ENCODE data around the gene EIF3I.

EIF3I gene

GRCh38 chr1:32198237-32199042, 23.8 kb upstream of the EIF3I start:
- DNase-seq (ENCODE audit: low read depth in 2 of 3, low spot score in 2 of 3) = no peak

GRCh38 chr1:32199043-32199716, 23.0 kb upstream of the EIF3I start:
- DNase-seq (ENCODE audit: low read depth in 2 of 3, low spot score in 2 of 3) = no peak

GRCh38 chr1:32199717-32200072, 22.5 kb upstream of the EIF3I start:
- DNase-seq (ENCODE audit: low read depth in 2 of 3, low spot score in 2 of 3) = no peak

- peak; percentile 40 to 50 (median 42) for DNase-seq (ENCODE audit: low read depth in 2 of 3, low spot score in 2 of 3)
Observed at GRCh38 chr1:32200226-32201010, 21.8 kb upstream of the EIF3I start, which contains the start of gene CCDC28B. CCDC28B (plus strand) TSS chr1:32200595; CDS start chr1:32201936, 1,341 bp downstream.

GRCh38 chr1:32201011-32201855, 21.0 kb upstream of the EIF3I start:
- peak; percentile 61 to 71 (median 63) for DNase-seq (ENCODE audit: low read depth in 2 of 3, low spot score in 2 of 3)

GRCh38 chr1:32204943-32205361, 17.3 kb upstream of the EIF3I start:
- DNase-seq (ENCODE audit: low read depth in 2 of 3, low spot score in 2 of 3) = no peak

- peak; percentile 76 to 78 (median 77) for DNase-seq (ENCODE audit: low read depth in 2 of 3, low spot score in 2 of 3)
Observed at GRCh38 chr1:32205401-32206370, 16.5 kb upstream of the EIF3I start, which contains the start of gene IQCC. IQCC (plus strand) TSS chr1:32205671; CDS start chr1:32205682, 11 bp downstream.

GRCh38 chr1:32208469-32208868, 13.7 kb upstream of the EIF3I start:
- DNase-seq (ENCODE audit: low read depth in 2 of 3, low spot score in 2 of 3) = no peak

GRCh38 chr1:32208891-32209328, 13.3 kb upstream of the EIF3I start, which contains the start of gene DCDC2B:
DCDC2B (plus strand) TSS chr1:32209089; CDS start chr1:32209094, 5 bp downstream.
- no peak for DNase-seq (ENCODE audit: low read depth in 2 of 3, low spot score in 2 of 3)

- DNase-seq (ENCODE audit: low read depth in 2 of 3, low spot score in 2 of 3) = no peak
Observed at GRCh38 chr1:32215629-32216480, 6.4 kb upstream of the EIF3I start.

- no peak for DNase-seq (ENCODE audit: low read depth in 2 of 3, low spot score in 2 of 3)
Observed at GRCh38 chr1:32216566-32216965, 5.6 kb upstream of the EIF3I start.

- DNase-seq (ENCODE audit: low read depth in 2 of 3, low spot score in 2 of 3) = no peak
Observed at GRCh38 chr1:32219022-32219421, 3.2 kb upstream of the EIF3I start.

GRCh38 chr1:32220746-32221580, 1.2 kb upstream of the EIF3I start:
- DNase-seq (ENCODE audit: low read depth in 2 of 3, low spot score in 2 of 3) = no peak

- no peak for DNase-seq (ENCODE audit: low read depth in 2 of 3, low spot score in 2 of 3)
Observed at GRCh38 chr1:32221581-32221979, 627 bp upstream of the EIF3I start.

GRCh38 chr1:32223683-32224082, 1.5 kb downstream of the EIF3I start:
- no peak for DNase-seq (ENCODE audit: low read depth in 2 of 3, low spot score in 2 of 3)

GRCh38 chr1:32224285-32224684, 2.1 kb downstream of the EIF3I start:
- no peak for DNase-seq (ENCODE audit: low read depth in 2 of 3, low spot score in 2 of 3)

GRCh38 chr1:32228771-32229170, 6.6 kb downstream of the EIF3I start:
- DNase-seq (ENCODE audit: low read depth in 2 of 3, low spot score in 2 of 3) = no peak

Measured in activated CD8-positive, alpha-beta memory T cell treated with anti-CD3 and anti-CD28 coated beads for 48 hours (primary cell).